Caco-2 (cell line): ENCODE measurements around the gene TMEM203. TPM values are rescaled to one million over a fixed set of nuclear protein-coding genes. Genes with fewer than 3 reads are reported as not detected.

Experiments used
- BruUV-seq: library from RNA; stranded (reverse); fragments of 400-500 nt; replicated peaks from 2 replicates; lab custom pipeline; 2021; lab: Mats Ljungman, UMichigan
- CTCF ChIA-PET: fragments of 300-600 bp; sonication (Branson Sonifier 250); formaldehyde crosslinking; loops from one replicate; lab custom pipeline; 2022; ENCODE audit warnings: antibody characterized with exemption; lab: Charles Lee
- POLR2A ChIA-PET: fragments of 300-600 bp; sonication (Branson Sonifier 250); formaldehyde crosslinking; loops from one replicate; lab custom pipeline; 2022; ENCODE audit warnings: antibody characterized with exemption; lab: Charles Lee
- DNase-seq, 2 experiments: peaks; one replicate each; pipeline versions ENCODE4 v3.0.0 to v3.0.0-alpha.2; 2020 to 2022
- H3K27me3 ChIP-seq: replicated peaks from 2 replicates; pipeline ENCODE4 v1.6.0; 2011; ENCODE audit warnings: low read length; ENCODE audit not compliant: control insufficient read depth, insufficient read depth
- H3K36me3 ChIP-seq: 2 replicates; pipeline ENCODE4 v1.5.1; 2011; ENCODE audit warnings: low read length; ENCODE audit not compliant: control insufficient read depth, insufficient read depth
- H3K4me1 ChIP-seq: fragments of 250-450 bp; sonication (Bioruptor Pico); 2 replicates; pipeline ENCODE4 v1.5.1; 2020; ENCODE audit warnings: mild to moderate bottlenecking
- H3K4me3 ChIP-seq: 2 replicates; pipeline ENCODE4 v1.5.1; 2011; ENCODE audit warnings: low read depth, mild to moderate bottlenecking, control low read depth, low read length
- H3K9me3 ChIP-seq: fragments of 250-450 bp; sonication (Bioruptor Pico); 2 replicates; pipeline ENCODE4 v1.5.1; 2020; ENCODE audit warnings: mild to moderate bottlenecking, moderate library complexity
- H3K27ac Mint-ChIP-seq: one replicate; pipeline ENCODE4 v1.8.0; 2022; ENCODE audit warnings: mixed read lengths; ENCODE audit not compliant: unreplicated experiment
- H3K27me3 Mint-ChIP-seq: one replicate; pipeline ENCODE4 v1.8.0; 2022; ENCODE audit warnings: mixed read lengths; ENCODE audit not compliant: insufficient read depth, unreplicated experiment
- H3K36me3 Mint-ChIP-seq: one replicate; pipeline ENCODE4 v1.8.0; 2022; ENCODE audit warnings: mild to moderate bottlenecking, mixed read lengths; ENCODE audit not compliant: insufficient read depth, unreplicated experiment
- H3K4me1 Mint-ChIP-seq: one replicate; pipeline ENCODE4 v1.8.0; 2022; ENCODE audit warnings: low read depth, mixed read lengths; ENCODE audit not compliant: unreplicated experiment
- H3K4me3 Mint-ChIP-seq: one replicate; pipeline ENCODE4 v1.8.0; 2022; ENCODE audit warnings: mild to moderate bottlenecking, moderate library complexity, mixed read lengths; ENCODE audit not compliant: unreplicated experiment
- H3K9me3 Mint-ChIP-seq: one replicate; pipeline ENCODE4 v1.8.0; 2022; ENCODE audit warnings: mixed read lengths; ENCODE audit not compliant: unreplicated experiment
- CTCF ChIP-seq, 2 experiments: fragments of 200-600 bp in 1 of 2; IDR thresholded peaks; 1 replicate in 1 of 2; 2 replicates in 1 of 2; pipeline versions ENCODE4 v1.5.1 to v1.8.0; 2011 to 2022; ENCODE audit warnings: antibody characterized with exemption in 1 of 2, control low read depth in 1 of 2, inconsistent platforms in 1 of 2, low read depth in 1 of 2, low read length in 1 of 2, mild to moderate bottlenecking in 1 of 2, moderate library complexity in 1 of 2; ENCODE audit not compliant: insufficient read depth in 1 of 2, severe bottlenecking in 1 of 2, unreplicated experiment in 1 of 2
- intact Hi-C: fragments of 100-400 bp; cut with micrococcal nuclease; formaldehyde crosslinking; loops from one replicate; pipeline ENCODE4 v1.10.0; 2022; ENCODE audit not compliant: unreplicated experiment
- total RNA-seq: library from RNA; stranded (reverse); gene quantifications from 2 replicates; pipeline ENCODE4 v1.2.3, GENCODE V29; 2022

TMEM203 gene
- total RNA-seq, 1 experiment from 2014 or later, result 38.4 TPM

GRCh38 chr9:137160716-137161557 lies 44.5 kb downstream of the TMEM203 start:
- Mint-ChIP-seq H3K9me3 (no peaks in the 10 kb centered on the region), H3K27ac (no peak overlapping the region), H3K27me3 (peaks cover 12% of the 10 kb centered on the region), H3K4me3 (peak overlapping the region; percentile 31), H3K36me3 (no peaks in the 10 kb centered on the region), H3K4me1 (no peaks in the 10 kb centered on the region)
- H3K36me3 ChIP-seq, result no peaks in the 10 kb centered on the region
- BruUV-seq, result no TSS peak
- ChIA-PET POLR2A (no interaction called here), CTCF (no interaction called here)
- no peak overlapping the region for H3K4me3 ChIP-seq
- intact Hi-C loops, result no loop called here
- no peaks in the 10 kb centered on the region for H3K4me1 ChIP-seq
- no peak for DNase-seq
- no peaks in the 10 kb centered on the region for H3K9me3 ChIP-seq
- H3K27me3 ChIP-seq, result no peaks in the 10 kb centered on the region; the same call in none of the 2 replicates
- TF ChIP-seq CTCF (IDR thresholded peaks at IDR 0.05; ENCODE audit: insufficient read depth in 1 of 2, low read depth in 1 of 2, low read length in 1 of 2, severe bottlenecking in 1 of 2, unreplicated experiment in 1 of 2), result no peak

DNA sequence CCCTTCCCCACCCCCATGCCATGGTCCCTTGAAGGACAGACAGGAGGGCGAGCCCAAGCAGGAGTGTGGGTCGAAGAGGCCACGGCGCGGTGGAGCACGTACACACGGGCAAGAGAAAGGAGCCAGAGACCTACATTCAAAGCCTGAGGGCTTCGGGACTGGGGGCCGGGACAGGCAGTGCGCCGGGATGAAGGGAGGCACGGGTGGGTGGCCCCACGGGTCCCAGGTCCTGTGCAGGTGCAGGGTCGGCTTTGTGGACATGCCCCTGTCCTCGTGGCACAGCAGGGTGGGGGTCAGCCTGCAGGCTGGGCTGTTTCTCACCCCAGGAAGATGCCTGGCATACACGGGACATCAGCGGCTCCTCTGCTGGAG lies 45.4 kb downstream of the TMEM203 start:
- no peak for DNase-seq
- Mint-ChIP-seq H3K27ac (no peak overlapping the region), H3K36me3 (no peaks in the 10 kb centered on the region), H3K4me3 (no peak overlapping the region), H3K27me3 (peaks cover 12% of the 10 kb centered on the region), H3K9me3 (no peaks in the 10 kb centered on the region), H3K4me1 (no peaks in the 10 kb centered on the region)
- Histone ChIP-seq H3K9me3 (no peaks in the 10 kb centered on the region), H3K4me1 (no peaks in the 10 kb centered on the region), H3K4me3 (no peak overlapping the region), H3K27me3 (no peaks in the 10 kb centered on the region; the same call in none of the 2 replicates), H3K36me3 (no peaks in the 10 kb centered on the region)
- intact Hi-C loops, result no loop called here
- POLR2A ChIA-PET, result no interaction called here
- TF ChIP-seq CTCF (IDR thresholded peaks at IDR 0.05; ENCODE audit: insufficient read depth in 1 of 2, low read depth in 1 of 2, low read length in 1 of 2, severe bottlenecking in 1 of 2, unreplicated experiment in 1 of 2), result no peak
- BruUV-seq, result no TSS peak
- CTCF ChIA-PET, result no interaction called here

GRCh38 chr9:137159105-137160053 lies 46.1 kb downstream of the TMEM203 start:
- Mint-ChIP-seq H3K27me3 (peaks cover 12% of the 10 kb centered on the region), H3K4me1 (no peaks in the 10 kb centered on the region), H3K9me3 (no peaks in the 10 kb centered on the region), H3K27ac (no peak overlapping the region), H3K36me3 (no peaks in the 10 kb centered on the region), H3K4me3 (no peak overlapping the region)
- POLR2A ChIA-PET, result no interaction called here
- BruUV-seq, result no TSS peak
- no peaks in the 10 kb centered on the region; the same call in none of the 2 replicates for H3K27me3 ChIP-seq
- H3K4me3 ChIP-seq, result no peak overlapping the region
- H3K9me3 ChIP-seq, result no peaks in the 10 kb centered on the region
- no peaks in the 10 kb centered on the region for H3K36me3 ChIP-seq
- CTCF ChIA-PET, result no interaction called here
- intact Hi-C loops, result no loop called here
- TF ChIP-seq CTCF (IDR thresholded peaks at IDR 0.05; ENCODE audit: insufficient read depth in 1 of 2, low read depth in 1 of 2, low read length in 1 of 2, severe bottlenecking in 1 of 2, unreplicated experiment in 1 of 2), result no peak
- H3K4me1 ChIP-seq, result no peaks in the 10 kb centered on the region
- DNase-seq, result no peak
